SK-N-SH (cell line): ENCODE measurements around the gene OPCML. TPM values are rescaled to one million over a fixed set of nuclear protein-coding genes. Genes with fewer than 3 reads are reported as not detected.

ENCODE experiments used
- CTCF ChIA-PET: fragments of 300-600, 350-600 bp; formaldehyde crosslinking; extraction: SDS; loops from one replicate; lab custom pipeline; 2021; lab: Yijun Ruan, JAX
- POLR2A ChIA-PET: fragments of 350-600 bp; sonication (Branson Sonifier 250); formaldehyde crosslinking; extraction: SDS; loops from one replicate; lab custom pipeline; 2020; ENCODE audit warnings: antibody characterized with exemption, inconsistent platforms; lab: Yijun Ruan, JAX
- DNase-seq: peaks from one replicate; pipeline ENCODE4 v3.0.0; 2012
- H2AFZ ChIP-seq: fragments of 200-600 bp; sonication (generic); 2 replicates; pipeline ENCODE4 v1.8.1; 2016; ENCODE audit warnings: antibody characterized with exemption, mild to moderate bottlenecking, low read depth
- H3F3A ChIP-seq: fragments of 200-600 bp; sonication (generic); replicated peaks from 2 replicates; pipeline ENCODE3; 2016; ENCODE audit warnings: antibody characterized with exemption, mild to moderate bottlenecking; ENCODE audit not compliant: insufficient read depth
- H3K27ac ChIP-seq, 2 experiments: fragments of 200-500 bp in 1 of 2; fragments of 200-600 bp in 1 of 2; sonication (Bioruptor generic) in 1 of 2; sonication (generic), shearing (Covaris generic) in 1 of 2; 2 replicates each; pipeline versions ENCODE4 v1.5.1 to v1.6.1; 2014 to 2016; ENCODE audit warnings: low read depth in 2 of 2, inconsistent platforms in 1 of 2, low read length in 1 of 2, mild to moderate bottlenecking in 1 of 2, mixed read lengths in 1 of 2
- H3K27me3 ChIP-seq: fragments of 200-600 bp; sonication (generic), shearing (Covaris generic); 2 replicates; pipeline ENCODE4 v1.6.1; 2016; ENCODE audit warnings: mixed run types; ENCODE audit not compliant: insufficient read depth
- H3K36me3 ChIP-seq, 2 experiments: fragments of 200-500 bp in 1 of 2; fragments of 200-600 bp in 1 of 2; sonication (Bioruptor generic) in 1 of 2; sonication (generic) in 1 of 2; replicated peaks in 1 of 2; 2 replicates each; pipeline versions ENCODE3 to v1.5.1; 2014 to 2016; ENCODE audit warnings: low read length in 1 of 2, mild to moderate bottlenecking in 1 of 2; ENCODE audit not compliant: insufficient read depth in 2 of 2, control insufficient read depth in 1 of 2
- H3K4me1 ChIP-seq, 2 experiments: fragments of 200-500 bp in 1 of 2; fragments of 200-600 bp in 1 of 2; sonication (Bioruptor generic) in 1 of 2; sonication (generic), shearing (Covaris generic) in 1 of 2; 2 replicates each; pipeline versions ENCODE4 v1.5.1 to v1.6.1; 2014 to 2016; ENCODE audit warnings: low read depth in 1 of 2, low read length in 1 of 2, mixed run types in 1 of 2; ENCODE audit not compliant: insufficient read depth in 2 of 2, control insufficient read depth in 1 of 2
- H3K4me2 ChIP-seq: fragments of 200-600 bp; sonication (generic), shearing (Covaris generic); 2 replicates; pipeline ENCODE4 v1.6.1; 2017; ENCODE audit warnings: mixed run types
- H3K4me3 ChIP-seq, 2 experiments: fragments of 200-500 bp in 1 of 2; fragments of 200-600 bp in 1 of 2; sonication (Bioruptor generic) in 1 of 2; sonication (generic), shearing (Covaris generic) in 1 of 2; 2 replicates each; pipeline versions ENCODE4 v1.5.1 to v1.8.1; 2014 to 2016; ENCODE audit warnings: low read depth in 2 of 2, inconsistent platforms in 1 of 2, low read length in 1 of 2, mild to moderate bottlenecking in 1 of 2, mixed read lengths in 1 of 2, moderate library complexity in 1 of 2
- H3K79me2 ChIP-seq: fragments of 200-600 bp; sonication (generic); 2 replicates; pipeline ENCODE4 v1.8.1; 2017; ENCODE audit warnings: mild to moderate bottlenecking; ENCODE audit not compliant: insufficient read depth
- H3K9ac ChIP-seq: fragments of 200-600 bp; sonication (generic); 2 replicates; pipeline ENCODE4 v1.6.1; 2017; ENCODE audit warnings: mixed run types
- H3K9me2 ChIP-seq: fragments of 200-600 bp; sonication (generic); 2 replicates; pipeline ENCODE4 v1.6.1; 2017; ENCODE audit warnings: mixed run types
- H3K9me3 ChIP-seq: fragments of 200-600 bp; sonication (generic); 2 replicates; pipeline ENCODE4 v1.6.1; 2017; ENCODE audit warnings: mixed run types, mild to moderate bottlenecking, moderate library complexity
- H4K20me1 ChIP-seq: fragments of 200-600 bp; sonication (generic); 2 replicates; pipeline ENCODE4 v1.6.1; 2017; ENCODE audit warnings: mild to moderate bottlenecking, mixed run types; ENCODE audit not compliant: insufficient read depth
- ELF1 ChIP-seq: IDR thresholded peaks from 2 replicates; pipeline ENCODE4 v1.4.0; 2012
- EP300 ChIP-seq, 2 experiments: IDR thresholded peaks; 2 replicates each; pipeline versions ENCODE4 v1.4.0 to v1.6.1; 2012; ENCODE audit warnings: borderline replicate concordance in 1 of 2, low read depth in 1 of 2, low read length in 1 of 2
- FOSL2 ChIP-seq: IDR thresholded peaks from 2 replicates; pipeline ENCODE4 v1.4.0; 2012; ENCODE audit warnings: low read depth, mild to moderate bottlenecking, moderate library complexity, borderline replicate concordance
- GATA2 ChIP-seq: sonication (generic); formaldehyde crosslinking; IDR thresholded peaks from 2 replicates; pipeline ENCODE4 v1.5.0; 2020; ENCODE audit warnings: mild to moderate bottlenecking, missing genetic modification reagents
- JUND ChIP-seq: IDR thresholded peaks from 2 replicates; pipeline ENCODE4 v1.4.0; 2012
- MXI1 ChIP-seq: IDR thresholded peaks from 2 replicates; pipeline ENCODE4 v1.6.1; 2012; ENCODE audit warnings: mild to moderate bottlenecking, low read depth, low read length, improper control_type of control experiment
- NRF1 ChIP-seq: IDR thresholded peaks from 2 replicates; pipeline ENCODE4 v1.6.1; 2012; ENCODE audit warnings: low read depth, mild to moderate bottlenecking, low read length
- POLR2AphosphoS5 ChIP-seq: IDR thresholded peaks from 2 replicates; pipeline ENCODE4 v1.6.1; 2012; ENCODE audit warnings: low read depth, low read length
- RAD21 ChIP-seq: IDR thresholded peaks from 2 replicates; pipeline ENCODE4 v1.6.1; 2012; ENCODE audit warnings: mild to moderate bottlenecking, low read length
- RFX5 ChIP-seq: IDR thresholded peaks from 2 replicates; pipeline ENCODE4 v1.6.1; 2012; ENCODE audit warnings: mild to moderate bottlenecking, improper control_type of control experiment, low read length
- RXRA ChIP-seq: IDR thresholded peaks from 2 replicates; pipeline ENCODE4 v1.4.0; 2012; ENCODE audit warnings: low read depth, mild to moderate bottlenecking, borderline replicate concordance
- SMC3 ChIP-seq: IDR thresholded peaks from 2 replicates; pipeline ENCODE4 v1.6.1; 2012; ENCODE audit warnings: low read depth, low read length, improper control_type of control experiment
- TCF12 ChIP-seq: IDR thresholded peaks from 2 replicates; pipeline ENCODE4 v1.4.0; 2012
- YY1 ChIP-seq: IDR thresholded peaks from 2 replicates; pipeline ENCODE4 v1.4.0; 2012; ENCODE audit warnings: low read depth, mild to moderate bottlenecking
- WGBS: methylation state at CpG from one replicate; pipeline ENCODE4 v1.1.6; 2017; ENCODE audit warnings: low lambda C conversion rate; 5-methylcytosine and 5-hydroxymethylcytosine counted together
- polyA plus RNA-seq, 3 experiments: library from polyadenylated mRNA; depleted of rRNA; stranded (reverse); fragments of >200 nt; gene quantifications; 2 replicates each; pipeline ENCODE4 v1.2.3, GENCODE V29; 2012
- TF ChIP-seq, protein P1 (sequence below): IDR thresholded peaks from 2 replicates; pipeline ENCODE4 v1.6.1; 2012; ENCODE audit warnings: mild to moderate bottlenecking, low read depth, low read length, moderate library complexity
- TF ChIP-seq, protein P2 (sequence below): fragments of 200-600 bp; sonication (generic); IDR thresholded peaks from 2 replicates; pipeline ENCODE4 v1.6.1; 2017; ENCODE audit warnings: antibody characterized with exemption, mild to moderate bottlenecking, moderate library complexity
- TF ChIP-seq, protein P3 (sequence below): IDR thresholded peaks from 2 replicates; pipeline ENCODE4 v1.4.0; 2012; ENCODE audit warnings: low read depth, borderline replicate concordance

OPCML gene
- polyA plus RNA-seq, 1 of the 3 experiments (the other 2 are of a cell fraction), result not detected

DNA sequence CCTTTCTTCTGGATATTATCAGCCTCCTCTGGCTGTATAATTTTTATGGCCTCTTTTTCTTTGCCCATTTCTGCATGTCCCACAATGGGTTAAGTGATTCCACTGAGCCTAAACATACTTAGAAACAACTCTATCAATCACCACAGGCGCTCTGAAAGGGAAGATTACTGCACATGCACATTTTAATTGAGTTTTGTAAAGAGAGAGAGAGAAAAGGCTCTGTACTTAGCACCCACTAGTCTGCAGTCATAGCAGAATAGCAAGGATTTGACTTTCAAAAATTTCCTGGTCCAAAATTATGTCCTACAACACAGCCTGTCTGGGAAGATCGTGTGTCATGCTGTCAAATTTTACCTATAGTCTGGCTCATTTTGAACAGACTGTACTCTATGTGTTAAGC lies 758.5 kb downstream of the OPCML start:
- CTCF ChIA-PET, result no interaction called here
- 7% methylated on average over 2 of the region's 2 CpGs for WGBS

More for the DNA sequence above, 758.5 kb downstream of the OPCML start:
- H3K27me3 ChIP-seq, result no peaks in the 10 kb centered on the region
- no peaks in the 10 kb centered on the region for H3K36me3 ChIP-seq
- no peaks in the 10 kb centered on the region for H3F3A ChIP-seq
- H3K9ac ChIP-seq, result no peak overlapping the region
- no peak overlapping the region for H2AFZ ChIP-seq
- H3K79me2 ChIP-seq, result no peaks in the 10 kb centered on the region
- H3K4me3 ChIP-seq, result no peak overlapping the region
- DNase-seq, result no peak
- no peak overlapping the region for H3K4me2 ChIP-seq
- H3K9me2 ChIP-seq, result no peaks in the 10 kb centered on the region
- no peaks in the 10 kb centered on the region for H4K20me1 ChIP-seq
- no peaks in the 10 kb centered on the region; a peak in 2 of 4 replicates for H3K4me1 ChIP-seq
- H3K9me3 ChIP-seq, result no peaks in the 10 kb centered on the region
- H3K27ac ChIP-seq, result no peak overlapping the region
- POLR2A ChIA-PET, result no interaction called here
- TF ChIP-seq MXI1, result no peak
- no peak for TF ChIP-seq TCF12
- no peak for TF ChIP-seq RFX5
- no peak for TF ChIP-seq RAD21
- no peak for TF ChIP-seq RXRA
- TF ChIP-seq JUND, result no peak
- TF ChIP-seq NRF1, result no peak
- TF ChIP-seq ELF1, result no peak
- TF ChIP-seq, protein P1, sequence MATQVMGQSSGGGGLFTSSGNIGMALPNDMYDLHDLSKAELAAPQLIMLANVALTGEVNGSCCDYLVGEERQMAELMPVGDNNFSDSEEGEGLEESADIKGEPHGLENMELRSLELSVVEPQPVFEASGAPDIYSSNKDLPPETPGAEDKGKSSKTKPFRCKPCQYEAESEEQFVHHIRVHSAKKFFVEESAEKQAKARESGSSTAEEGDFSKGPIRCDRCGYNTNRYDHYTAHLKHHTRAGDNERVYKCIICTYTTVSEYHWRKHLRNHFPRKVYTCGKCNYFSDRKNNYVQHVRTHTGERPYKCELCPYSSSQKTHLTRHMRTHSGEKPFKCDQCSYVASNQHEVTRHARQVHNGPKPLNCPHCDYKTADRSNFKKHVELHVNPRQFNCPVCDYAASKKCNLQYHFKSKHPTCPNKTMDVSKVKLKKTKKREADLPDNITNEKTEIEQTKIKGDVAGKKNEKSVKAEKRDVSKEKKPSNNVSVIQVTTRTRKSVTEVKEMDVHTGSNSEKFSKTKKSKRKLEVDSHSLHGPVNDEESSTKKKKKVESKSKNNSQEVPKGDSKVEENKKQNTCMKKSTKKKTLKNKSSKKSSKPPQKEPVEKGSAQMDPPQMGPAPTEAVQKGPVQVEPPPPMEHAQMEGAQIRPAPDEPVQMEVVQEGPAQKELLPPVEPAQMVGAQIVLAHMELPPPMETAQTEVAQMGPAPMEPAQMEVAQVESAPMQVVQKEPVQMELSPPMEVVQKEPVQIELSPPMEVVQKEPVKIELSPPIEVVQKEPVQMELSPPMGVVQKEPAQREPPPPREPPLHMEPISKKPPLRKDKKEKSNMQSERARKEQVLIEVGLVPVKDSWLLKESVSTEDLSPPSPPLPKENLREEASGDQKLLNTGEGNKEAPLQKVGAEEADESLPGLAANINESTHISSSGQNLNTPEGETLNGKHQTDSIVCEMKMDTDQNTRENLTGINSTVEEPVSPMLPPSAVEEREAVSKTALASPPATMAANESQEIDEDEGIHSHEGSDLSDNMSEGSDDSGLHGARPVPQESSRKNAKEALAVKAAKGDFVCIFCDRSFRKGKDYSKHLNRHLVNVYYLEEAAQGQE, result no peak
- TF ChIP-seq EP300 (IDR thresholded peaks at IDR 0.05; ENCODE audit: borderline replicate concordance in 1 of 2, low read depth in 1 of 2, low read length in 1 of 2), result no peak
- TF ChIP-seq, protein P2, sequence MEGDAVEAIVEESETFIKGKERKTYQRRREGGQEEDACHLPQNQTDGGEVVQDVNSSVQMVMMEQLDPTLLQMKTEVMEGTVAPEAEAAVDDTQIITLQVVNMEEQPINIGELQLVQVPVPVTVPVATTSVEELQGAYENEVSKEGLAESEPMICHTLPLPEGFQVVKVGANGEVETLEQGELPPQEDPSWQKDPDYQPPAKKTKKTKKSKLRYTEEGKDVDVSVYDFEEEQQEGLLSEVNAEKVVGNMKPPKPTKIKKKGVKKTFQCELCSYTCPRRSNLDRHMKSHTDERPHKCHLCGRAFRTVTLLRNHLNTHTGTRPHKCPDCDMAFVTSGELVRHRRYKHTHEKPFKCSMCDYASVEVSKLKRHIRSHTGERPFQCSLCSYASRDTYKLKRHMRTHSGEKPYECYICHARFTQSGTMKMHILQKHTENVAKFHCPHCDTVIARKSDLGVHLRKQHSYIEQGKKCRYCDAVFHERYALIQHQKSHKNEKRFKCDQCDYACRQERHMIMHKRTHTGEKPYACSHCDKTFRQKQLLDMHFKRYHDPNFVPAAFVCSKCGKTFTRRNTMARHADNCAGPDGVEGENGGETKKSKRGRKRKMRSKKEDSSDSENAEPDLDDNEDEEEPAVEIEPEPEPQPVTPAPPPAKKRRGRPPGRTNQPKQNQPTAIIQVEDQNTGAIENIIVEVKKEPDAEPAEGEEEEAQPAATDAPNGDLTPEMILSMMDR, result no peak
- TF ChIP-seq, protein P3, sequence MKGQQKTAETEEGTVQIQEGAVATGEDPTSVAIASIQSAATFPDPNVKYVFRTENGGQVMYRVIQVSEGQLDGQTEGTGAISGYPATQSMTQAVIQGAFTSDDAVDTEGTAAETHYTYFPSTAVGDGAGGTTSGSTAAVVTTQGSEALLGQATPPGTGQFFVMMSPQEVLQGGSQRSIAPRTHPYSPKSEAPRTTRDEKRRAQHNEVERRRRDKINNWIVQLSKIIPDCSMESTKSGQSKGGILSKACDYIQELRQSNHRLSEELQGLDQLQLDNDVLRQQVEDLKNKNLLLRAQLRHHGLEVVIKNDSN, result no peak
- no peak for TF ChIP-seq SMC3
- no peak for TF ChIP-seq YY1
- TF ChIP-seq POLR2AphosphoS5, result no peak
- no peak for TF ChIP-seq FOSL2
- TF ChIP-seq GATA2 (CRISPR knock-in tag), result no peak
